Fibroblast of mammary gland (primary cell): ENCODE data around the gene RBM15B.
A peak's percentile ranks its signal among the peaks of the same experiment; 100 is the strongest.

Experiments used
- DNase-seq: peaks from one replicate; pipeline ENCODE4 v3.0.0-alpha.2; 2010; ENCODE audit warnings: low read depth
- H3K4me3 ChIP-seq: 2 replicates; pipeline ENCODE4 v1.5.1; 2011; ENCODE audit warnings: low read depth, mild to moderate bottlenecking, low read length, moderate library complexity; ENCODE audit not compliant: control insufficient read depth
- TF ChIP-seq, protein P1 (sequence below): conservative IDR thresholded peaks from 2 replicates; pipeline ENCODE4 v1.5.1; 2011; ENCODE audit warnings: low read depth, low read length, inconsistent platforms; ENCODE audit not compliant: control insufficient read depth, insufficient read depth

Gene RBM15B

DNA sequence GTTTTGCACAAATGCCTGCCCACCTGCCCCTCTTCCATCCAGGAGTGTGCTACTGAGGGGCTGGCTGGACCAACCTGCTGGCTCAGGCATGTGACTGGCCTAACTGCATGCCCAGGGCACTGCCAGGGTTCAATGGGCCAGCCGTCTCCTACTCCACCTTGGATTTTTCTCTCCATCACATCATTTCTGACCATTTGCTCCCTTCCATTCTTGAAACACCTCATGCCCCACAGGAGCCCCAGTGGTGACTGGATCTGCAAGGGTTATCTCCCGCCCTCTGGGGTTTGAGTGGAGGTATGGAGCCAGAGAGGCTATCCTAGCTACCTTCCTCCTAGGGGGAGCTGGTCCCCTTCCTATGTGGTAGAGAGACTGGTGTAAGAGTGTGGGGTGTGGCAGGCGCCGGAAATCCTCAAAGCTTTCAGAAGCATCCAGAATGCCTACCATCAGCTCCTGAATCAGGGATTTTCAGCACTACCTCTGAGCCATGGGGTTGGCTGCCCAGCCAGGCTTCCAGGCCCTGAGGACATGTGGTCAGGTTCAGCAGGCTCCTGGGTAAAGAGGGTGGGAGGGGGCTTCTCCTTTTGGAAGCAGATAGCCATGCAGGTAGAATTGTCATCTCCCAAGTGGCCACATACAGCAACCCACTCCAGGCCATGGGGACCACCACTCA lies 8.9 kb upstream of the RBM15B start:
- TF ChIP-seq, protein P1, sequence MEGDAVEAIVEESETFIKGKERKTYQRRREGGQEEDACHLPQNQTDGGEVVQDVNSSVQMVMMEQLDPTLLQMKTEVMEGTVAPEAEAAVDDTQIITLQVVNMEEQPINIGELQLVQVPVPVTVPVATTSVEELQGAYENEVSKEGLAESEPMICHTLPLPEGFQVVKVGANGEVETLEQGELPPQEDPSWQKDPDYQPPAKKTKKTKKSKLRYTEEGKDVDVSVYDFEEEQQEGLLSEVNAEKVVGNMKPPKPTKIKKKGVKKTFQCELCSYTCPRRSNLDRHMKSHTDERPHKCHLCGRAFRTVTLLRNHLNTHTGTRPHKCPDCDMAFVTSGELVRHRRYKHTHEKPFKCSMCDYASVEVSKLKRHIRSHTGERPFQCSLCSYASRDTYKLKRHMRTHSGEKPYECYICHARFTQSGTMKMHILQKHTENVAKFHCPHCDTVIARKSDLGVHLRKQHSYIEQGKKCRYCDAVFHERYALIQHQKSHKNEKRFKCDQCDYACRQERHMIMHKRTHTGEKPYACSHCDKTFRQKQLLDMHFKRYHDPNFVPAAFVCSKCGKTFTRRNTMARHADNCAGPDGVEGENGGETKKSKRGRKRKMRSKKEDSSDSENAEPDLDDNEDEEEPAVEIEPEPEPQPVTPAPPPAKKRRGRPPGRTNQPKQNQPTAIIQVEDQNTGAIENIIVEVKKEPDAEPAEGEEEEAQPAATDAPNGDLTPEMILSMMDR: no peak
- DNase-seq: no peak
- H3K4me3 ChIP-seq: no peak overlapping the region

DNA sequence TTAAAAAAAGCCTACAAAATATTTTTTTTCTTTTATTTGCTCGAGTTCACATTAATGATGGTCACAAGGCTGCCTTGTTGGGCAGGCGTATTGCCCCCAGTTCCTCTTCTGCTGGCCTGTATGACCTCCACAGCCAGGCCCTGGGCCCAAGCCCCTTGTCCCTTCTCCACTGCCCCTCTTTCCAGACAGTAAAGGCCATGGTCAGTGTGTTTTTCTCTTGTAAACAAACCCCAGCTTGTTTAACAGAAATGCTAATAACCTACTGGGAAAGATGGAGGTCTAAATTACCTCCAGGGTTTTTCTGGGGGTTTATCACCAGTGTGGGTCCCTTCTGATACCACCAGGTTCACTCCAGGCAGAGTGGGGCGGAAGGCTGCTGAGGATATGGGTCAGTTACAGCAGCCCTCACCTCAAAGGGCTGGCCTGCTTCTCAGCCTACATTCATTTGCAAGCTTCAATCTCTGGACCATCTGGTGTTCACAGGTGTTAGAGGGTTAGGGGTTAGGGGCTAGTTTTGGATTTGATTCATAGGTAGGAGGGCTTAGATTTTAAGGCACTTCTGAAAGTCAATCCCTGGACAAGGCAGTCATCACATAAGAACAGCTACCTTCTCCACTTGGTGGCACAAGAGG lies 8.0 kb upstream of the RBM15B start:
- TF ChIP-seq, protein P1: no peak
- DNase-seq: no peak
- no peak overlapping the region for H3K4me3 ChIP-seq

DNA sequence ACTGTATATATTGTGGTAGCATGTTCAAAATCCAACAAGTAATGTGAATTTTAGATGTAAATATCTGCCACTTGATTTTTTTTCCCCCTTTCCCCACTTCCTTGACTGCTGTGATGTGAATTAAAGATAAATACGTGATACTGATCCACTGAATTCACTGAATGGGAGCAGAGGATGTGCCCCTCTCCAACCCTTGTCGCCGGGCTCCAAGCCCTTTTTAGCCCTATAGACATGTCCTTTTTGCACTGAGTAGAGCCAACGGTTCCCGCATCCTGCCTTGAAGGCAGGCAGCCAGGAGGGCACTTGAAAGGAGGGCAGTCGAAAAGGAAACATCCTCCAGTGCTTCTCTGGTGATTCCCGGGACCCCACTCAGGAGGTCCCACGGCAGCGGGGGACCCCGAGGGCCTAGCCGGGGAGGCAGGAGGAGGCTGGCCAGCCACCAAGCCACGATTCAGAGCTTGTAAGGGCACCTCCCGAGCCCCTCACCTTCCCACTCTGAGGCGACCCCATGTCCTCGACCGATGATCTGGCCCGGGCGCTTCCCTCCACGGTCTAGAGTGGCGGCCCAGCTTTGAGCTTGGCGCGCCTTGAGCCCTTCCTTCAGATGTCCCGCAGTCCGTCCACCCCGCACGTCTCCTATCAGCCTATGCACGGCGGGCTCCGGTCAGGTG lies 6.9 kb upstream of the RBM15B start:
- DNase-seq: no peak
- peak overlapping the region; percentile 98 for H3K4me3 ChIP-seq
- TF ChIP-seq, protein P1: no peak

DNA sequence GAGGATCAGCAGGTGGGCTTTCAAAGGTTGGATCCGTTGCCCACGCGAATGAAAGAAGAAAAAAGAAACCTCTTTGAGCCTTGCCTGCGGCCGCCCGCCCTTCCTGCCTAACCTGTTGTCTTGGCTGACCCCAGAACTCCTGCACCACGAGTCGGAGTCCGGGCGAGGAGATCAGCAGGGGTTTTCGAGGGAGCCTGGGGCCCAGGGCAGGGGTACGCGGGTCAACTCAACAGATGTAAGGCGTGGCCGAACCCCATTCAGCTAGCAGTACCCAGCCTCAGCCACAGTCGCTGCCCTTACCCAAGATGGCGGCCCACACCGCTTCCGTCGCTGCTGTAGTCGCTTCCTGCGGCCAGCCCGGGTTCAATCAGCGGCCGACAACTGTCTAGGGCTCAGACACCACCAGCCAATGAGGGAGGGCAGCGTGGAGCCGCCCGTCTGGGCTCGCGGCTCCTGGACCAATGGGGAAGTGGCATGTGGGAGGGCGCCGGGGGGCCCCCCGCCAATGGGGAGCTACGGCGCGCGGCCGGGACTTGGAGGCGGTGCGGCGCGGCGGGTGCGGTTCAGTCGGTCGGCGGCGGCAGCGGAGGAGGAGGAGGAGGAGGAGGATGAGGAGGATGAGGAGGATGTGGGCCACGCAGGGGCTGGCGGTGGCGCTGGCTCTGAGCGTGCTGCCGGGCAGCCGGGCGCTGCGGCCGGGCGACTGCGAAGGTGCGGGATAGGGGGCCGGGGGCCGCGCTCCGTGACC lies 6.2 kb upstream of the RBM15B start, which contains the start of gene MANF:
MANF (plus strand) TSS at position 566 of the 748 bp plus-strand sequence; CDS start at position 618, 52 bp downstream.
- peak; percentile 96 for DNase-seq
- TF ChIP-seq, protein P1: no peak

DNA sequence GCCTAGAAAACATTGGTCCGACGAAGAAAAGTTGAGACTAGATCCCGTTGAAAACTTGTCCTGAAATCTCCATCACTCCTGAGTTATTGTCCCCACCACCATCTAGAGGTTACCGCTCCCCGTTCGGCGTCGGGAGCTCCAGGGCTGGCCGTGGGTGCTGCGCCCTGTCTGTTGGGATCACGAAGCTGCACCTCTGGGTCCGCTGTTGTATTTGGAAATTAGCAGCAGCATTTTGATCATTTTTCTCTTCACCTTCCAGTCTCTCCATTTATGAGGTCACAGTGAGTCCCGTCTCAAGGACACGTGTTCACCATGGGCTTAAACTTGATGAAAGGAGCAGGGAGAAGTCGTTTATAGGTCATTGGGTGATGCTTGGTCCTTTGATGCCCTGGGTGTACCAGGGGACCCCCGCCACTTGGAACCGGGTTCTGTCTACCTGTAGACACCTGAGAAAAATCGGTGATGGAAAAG lies 5.4 kb upstream of the RBM15B start:
- DNase-seq: no peak
- TF ChIP-seq, protein P1: no peak

More for the DNA sequence above, 6.2 kb upstream of the RBM15B start, which contains the start of gene MANF:
- peak within 1 kb of the TSS; percentile 98 for H3K4me3 ChIP-seq

DNA sequence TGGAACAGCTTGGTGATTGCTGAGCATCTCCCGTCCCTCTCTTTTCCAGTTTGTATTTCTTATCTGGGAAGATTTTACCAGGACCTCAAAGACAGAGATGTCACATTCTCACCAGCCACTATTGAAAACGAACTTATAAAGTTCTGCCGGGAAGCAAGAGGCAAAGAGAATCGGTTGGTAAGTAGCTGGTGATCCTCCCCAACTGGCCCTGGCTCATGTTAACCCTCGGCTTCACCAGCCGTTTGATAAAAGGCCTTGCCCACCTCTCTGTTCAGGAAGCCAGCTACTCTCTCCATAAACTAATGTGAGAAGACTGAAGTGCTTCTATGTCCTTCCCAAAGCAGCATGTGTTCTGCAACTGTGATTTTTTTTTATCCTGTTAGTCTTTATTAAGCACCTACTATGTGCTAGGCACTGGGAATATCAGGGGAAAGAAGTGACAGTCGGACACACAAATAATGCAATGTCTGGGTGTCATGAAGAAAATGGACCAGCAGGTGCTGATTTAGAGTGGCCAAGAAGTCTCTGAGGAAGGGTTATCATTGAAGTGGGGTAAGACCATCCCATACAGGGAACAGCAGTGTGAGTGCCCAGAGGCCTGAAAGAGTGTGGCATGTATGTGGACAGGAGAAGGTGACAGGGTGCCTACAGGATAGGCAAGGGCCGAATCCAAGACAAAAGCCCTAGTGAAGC lies 4.8 kb upstream of the RBM15B start:
- DNase-seq: no peak
- H3K4me3 ChIP-seq: peak overlapping the region; percentile 70

More for the DNA sequence above, 5.4 kb upstream of the RBM15B start:
- peak overlapping the region; percentile 70 for H3K4me3 ChIP-seq

More for the DNA sequence above, 4.8 kb upstream of the RBM15B start:
- TF ChIP-seq, protein P1: peak; percentile 5
